Activated naive CD4-positive, alpha-beta T cell treated with anti-CD3 and anti-CD28 coated beads, Interleukin-2, amount 10 ng/mL, durations not matched to agents 7 days and 5 days (primary cell): ENCODE data around the gene SLC4A2.

Source experiments
- CTCF ChIA-PET: fragments of 350-600 bp; sonication (Branson Sonifier 250); formaldehyde crosslinking; loops from one replicate; lab custom pipeline; 2021; ENCODE audit warnings: antibody characterized with exemption; lab: Charles Lee
- DNase-seq: peaks from one replicate; pipeline ENCODE4 v3.0.0-alpha.2; 2020
- H3K27ac Mint-ChIP-seq: one replicate; pipeline ENCODE4 v1.8.0; 2021; ENCODE audit warnings: mild to moderate bottlenecking, moderate library complexity, mixed read lengths
- H3K27me3 Mint-ChIP-seq: one replicate; pipeline ENCODE4 v1.8.0; 2021; ENCODE audit warnings: mild to moderate bottlenecking, mixed read lengths
- H3K36me3 Mint-ChIP-seq: one replicate; pipeline ENCODE4 v1.8.0; 2021; ENCODE audit warnings: mixed read lengths
- H3K4me1 Mint-ChIP-seq: one replicate; pipeline ENCODE4 v1.8.0; 2021; ENCODE audit warnings: mixed read lengths
- H3K4me3 Mint-ChIP-seq: one replicate; pipeline ENCODE4 v1.8.0; 2021; ENCODE audit warnings: mild to moderate bottlenecking, moderate library complexity, mixed read lengths
- H3K9me3 Mint-ChIP-seq: one replicate; pipeline ENCODE4 v1.8.0; 2021; ENCODE audit warnings: mixed read lengths

Gene SLC4A2

DNA sequence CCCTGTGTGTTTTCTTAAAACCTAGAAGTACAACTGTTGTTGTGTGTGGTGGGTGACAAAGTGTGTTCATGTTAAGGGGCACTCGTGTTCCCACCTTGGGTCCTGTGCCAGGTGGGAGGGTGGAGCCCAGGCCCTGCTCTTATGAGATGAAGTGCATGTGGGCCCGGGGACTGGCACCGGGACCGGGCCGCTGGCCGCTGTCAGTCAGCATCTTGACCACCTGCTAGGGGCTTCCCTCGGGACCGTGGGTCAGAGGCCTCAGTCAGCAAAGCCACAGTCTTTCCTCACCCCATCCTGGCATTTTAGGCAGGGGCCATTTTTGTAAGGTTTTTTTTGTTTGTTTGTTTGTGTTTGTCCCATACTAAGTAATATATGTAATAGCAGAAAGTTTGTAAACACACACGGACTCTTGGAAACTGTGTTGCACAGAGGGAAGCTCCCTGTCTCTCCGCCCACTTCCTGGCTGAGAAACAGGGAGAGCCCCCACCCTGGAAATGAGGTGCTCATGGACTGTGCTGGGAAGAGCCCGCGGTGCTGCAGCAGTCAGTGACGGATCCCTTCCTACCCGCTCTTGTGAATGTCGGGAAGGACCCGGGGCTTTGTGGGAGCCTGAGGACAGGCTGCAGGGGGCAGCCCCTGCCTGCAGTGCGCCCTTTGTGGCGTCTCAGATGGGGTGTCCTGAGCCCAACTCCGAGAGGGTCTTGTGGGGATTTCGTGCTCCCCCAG, 40.3 kb downstream of the SLC4A2 start:
- H3K4me1 Mint-ChIP-seq = no peaks in the 10 kb centered on the region
- H3K9me3 Mint-ChIP-seq = no peaks in the 10 kb centered on the region
- H3K4me3 Mint-ChIP-seq = no peak overlapping the region
- CTCF ChIA-PET = interaction anchor here (1.1 kb wide), 1 partner anchor 11 kb away, joined by 5 read pairs; no protein-coding TSS in a partner anchor
- H3K36me3 Mint-ChIP-seq = no peaks in the 10 kb centered on the region
- no peak for DNase-seq
- no peak overlapping the region for H3K27ac Mint-ChIP-seq
- H3K27me3 Mint-ChIP-seq = peaks cover 3% of the 10 kb centered on the region

DNA sequence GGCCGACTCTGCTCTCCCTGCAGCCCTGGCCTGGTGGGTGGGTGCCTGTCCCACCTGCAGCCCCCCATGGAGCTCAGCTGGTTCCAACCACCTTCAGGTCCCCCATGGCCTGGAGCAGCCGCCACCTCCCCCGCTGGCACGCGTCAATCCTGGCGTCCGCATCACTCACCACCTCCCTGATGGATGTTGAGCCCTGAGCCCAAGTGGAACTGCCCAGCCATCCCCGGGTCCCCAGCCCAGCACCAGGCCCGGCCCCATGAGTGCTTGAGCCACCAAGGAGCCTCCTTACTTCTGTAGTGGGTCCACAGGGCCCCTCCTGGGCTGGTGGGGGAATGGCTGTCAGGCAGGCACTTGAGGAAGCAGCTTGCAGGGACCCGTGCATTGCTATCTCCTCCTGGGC, 41.5 kb downstream of the SLC4A2 start:
- no peaks in the 10 kb centered on the region for H3K36me3 Mint-ChIP-seq
- DNase-seq = no peak
- H3K4me3 Mint-ChIP-seq = no peak overlapping the region
- peaks cover 6% of the 10 kb centered on the region for H3K27me3 Mint-ChIP-seq
- no peak overlapping the region for H3K27ac Mint-ChIP-seq
- no peaks in the 10 kb centered on the region for H3K9me3 Mint-ChIP-seq
- CTCF ChIA-PET = interaction anchor here (1.1 kb wide), 1 partner anchor 10 kb away, joined by 5 read pairs; no protein-coding TSS in a partner anchor
- no peaks in the 10 kb centered on the region for H3K4me1 Mint-ChIP-seq

DNA sequence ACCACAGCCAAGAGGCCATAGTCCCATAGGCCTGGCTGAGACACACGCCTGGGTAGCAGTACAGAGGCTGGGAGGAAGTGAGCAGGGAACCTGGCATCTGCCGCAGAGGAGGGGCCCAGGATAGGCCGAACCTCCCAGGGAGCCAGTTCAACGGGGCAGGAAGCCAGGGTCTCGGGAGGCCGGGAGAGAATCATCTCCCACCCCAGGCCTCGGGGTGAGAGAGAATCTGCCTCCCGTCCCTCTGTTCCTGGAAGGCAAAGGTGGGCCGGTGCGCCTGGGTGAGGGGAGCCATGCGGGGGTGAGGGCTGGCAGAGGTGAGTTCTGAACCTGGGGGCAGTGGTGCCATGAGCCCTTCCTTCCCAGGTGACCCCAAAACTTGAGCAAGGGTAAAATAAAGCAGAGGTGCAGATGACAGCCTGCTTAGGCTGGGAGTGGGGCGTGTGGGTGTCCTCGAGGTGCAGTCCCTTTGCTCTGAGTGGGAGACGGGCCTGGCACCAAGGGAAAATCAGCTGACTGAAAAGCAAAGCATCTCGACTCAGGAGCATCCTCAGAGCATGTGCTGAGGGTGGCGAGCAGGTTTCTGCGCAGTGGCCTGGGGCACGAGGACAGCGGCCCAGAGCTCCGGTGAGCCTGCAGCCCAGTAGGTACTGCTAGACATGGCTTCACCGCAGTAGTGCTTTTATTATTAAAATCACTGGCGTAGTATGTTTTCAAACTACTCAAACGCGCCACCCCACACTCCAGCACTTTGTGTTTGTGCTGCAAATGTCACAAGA, 42.4 kb downstream of the SLC4A2 start:
- Mint-ChIP-seq H3K4me1 (no peaks in the 10 kb centered on the region), H3K4me3 (no peak overlapping the region), H3K27me3 (peaks cover 6% of the 10 kb centered on the region), H3K27ac (no peak overlapping the region), H3K9me3 (no peaks in the 10 kb centered on the region), H3K36me3 (no peaks in the 10 kb centered on the region)
- CTCF ChIA-PET = interaction anchor here (3.0 kb wide), 1 partner anchor 10 kb away, joined by 14 read pairs; no protein-coding TSS in a partner anchor
- DNase-seq = no peak

DNA sequence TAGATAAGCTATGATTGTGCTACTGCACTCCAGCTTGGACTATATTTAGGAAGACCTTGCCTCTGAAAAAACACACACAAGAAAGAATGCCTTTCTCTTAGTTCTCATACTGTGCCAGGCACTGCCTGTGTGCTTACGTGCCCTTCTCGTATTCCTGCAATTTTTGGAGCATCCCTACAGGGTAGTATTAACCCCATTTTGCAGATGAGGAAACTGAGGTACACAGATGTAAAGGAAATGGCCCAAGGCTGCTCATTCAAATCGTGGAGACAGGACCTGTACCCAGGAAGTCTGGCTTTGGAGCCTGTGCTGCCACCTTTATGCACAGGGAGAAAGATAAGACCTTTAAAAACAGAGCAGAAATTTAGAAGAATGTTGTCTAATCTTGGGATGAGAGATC, 43.6 kb downstream of the SLC4A2 start:
- CTCF ChIA-PET = interaction anchor here (1.0 to 3.0 kb wide), 4 partner anchors 9 to 21 kb away, joined by 3 to 14 read pairs (median 6); no protein-coding TSS in a partner anchor
- no peaks in the 10 kb centered on the region for H3K36me3 Mint-ChIP-seq

DNA sequence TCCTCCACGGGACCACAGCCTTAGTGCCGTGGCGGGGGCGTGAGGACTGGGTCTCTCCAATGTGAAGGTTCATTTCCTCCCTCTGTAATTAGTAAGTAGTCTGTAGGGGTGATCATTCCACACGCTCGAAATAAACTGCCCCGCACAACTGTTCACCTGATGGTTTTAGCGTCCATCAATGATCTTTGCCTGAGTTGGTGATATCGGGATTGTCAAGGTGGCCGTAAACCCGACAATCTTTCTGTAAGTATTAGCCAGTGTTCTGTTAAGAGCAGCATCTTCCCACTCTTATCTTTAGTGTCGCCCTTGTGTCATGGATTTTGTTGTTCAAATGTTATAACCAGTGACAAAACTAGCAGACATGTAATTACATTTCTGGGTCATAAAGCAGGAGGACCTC, 44.6 kb downstream of the SLC4A2 start:
- Mint-ChIP-seq H3K4me1 (no peaks in the 10 kb centered on the region), H3K27ac (no peak overlapping the region), H3K9me3 (no peaks in the 10 kb centered on the region), H3K4me3 (no peak overlapping the region), H3K36me3 (no peaks in the 10 kb centered on the region), H3K27me3 (peaks cover 6% of the 10 kb centered on the region)
- no peak for DNase-seq
- CTCF ChIA-PET = interaction anchor here (1.0 to 3.0 kb wide), 3 partner anchors 8 to 20 kb away, joined by 3 to 14 read pairs (median 8); no protein-coding TSS in a partner anchor

More for the DNA sequence above, 43.6 kb downstream of the SLC4A2 start:
- Mint-ChIP-seq H3K27me3 (peaks cover 6% of the 10 kb centered on the region), H3K9me3 (no peaks in the 10 kb centered on the region), H3K27ac (no peak overlapping the region), H3K4me3 (no peak overlapping the region), H3K4me1 (no peaks in the 10 kb centered on the region)
- no peak for DNase-seq

DNA sequence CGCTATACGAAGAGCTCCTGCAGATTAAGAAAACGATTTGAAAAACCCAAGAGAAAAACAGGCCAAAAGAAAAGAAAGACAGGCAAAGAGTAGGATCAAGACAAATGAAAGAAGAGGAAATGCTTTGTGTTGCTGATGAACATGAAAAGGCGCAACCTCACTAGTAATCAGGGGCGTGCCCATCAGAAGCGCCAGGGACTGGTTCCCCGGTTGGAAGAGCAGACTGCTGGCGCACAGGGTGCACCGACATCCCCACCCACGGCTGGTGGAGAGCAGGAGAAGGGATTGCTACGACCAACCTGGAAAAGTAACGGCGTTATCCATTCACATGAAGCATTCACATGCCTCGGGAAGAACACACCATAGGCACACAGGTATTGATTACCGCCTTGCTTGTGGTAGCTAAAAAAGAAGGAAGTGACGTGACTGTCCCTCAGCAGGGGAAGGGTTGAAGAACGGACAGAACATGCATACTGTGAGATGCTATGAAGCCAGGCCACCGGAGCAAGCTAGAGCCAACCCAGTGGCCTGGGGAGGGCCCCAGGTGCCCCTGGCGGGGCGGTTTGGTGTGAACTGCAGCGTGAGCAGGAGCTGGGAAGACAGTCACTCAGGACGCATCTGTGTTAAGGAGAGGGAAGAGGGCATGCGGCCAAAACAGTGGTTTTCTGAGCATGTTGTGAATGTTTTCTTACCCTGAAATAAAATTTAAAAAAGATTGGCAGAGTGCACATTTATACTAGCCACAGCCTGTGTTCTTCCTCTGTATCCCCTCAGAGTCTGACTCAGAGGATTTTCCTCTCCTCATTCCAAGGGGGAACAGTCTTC, 45.2 kb downstream of the SLC4A2 start:
- CTCF ChIA-PET = interaction anchor here (1.3 to 3.0 kb wide), 3 partner anchors 7 to 19 kb away, joined by 3 to 14 read pairs (median 8); no protein-coding TSS in a partner anchor
- Mint-ChIP-seq H3K9me3 (no peaks in the 10 kb centered on the region), H3K36me3 (no peaks in the 10 kb centered on the region), H3K4me3 (no peak overlapping the region), H3K27ac (no peak overlapping the region), H3K27me3 (peaks cover 6% of the 10 kb centered on the region), H3K4me1 (no peaks in the 10 kb centered on the region)
- DNase-seq = no peak

DNA sequence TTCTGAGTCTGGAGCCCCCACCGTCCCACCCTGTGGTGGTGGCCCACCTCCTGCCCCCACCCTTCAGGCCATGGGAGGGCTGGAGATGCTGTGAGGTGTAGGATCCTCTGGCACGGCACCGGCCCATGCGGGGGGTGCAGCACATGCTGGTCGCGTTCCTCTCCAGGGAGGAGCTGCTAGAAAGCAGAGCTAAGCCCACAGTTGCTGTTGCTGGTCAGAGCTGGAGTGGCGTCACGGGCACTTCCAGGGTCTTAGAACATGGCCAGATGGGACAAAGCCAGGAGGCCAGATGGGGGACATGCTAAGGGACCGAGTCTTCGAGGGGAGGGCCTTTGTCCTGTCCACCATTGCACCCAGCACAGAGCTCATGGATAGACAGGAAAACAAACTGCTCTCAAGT, 48.5 kb downstream of the SLC4A2 start:
- CTCF ChIA-PET = interaction anchor here (1.2 to 2.6 kb wide), 4 partner anchors 17 to 210 kb away, joined by 3 to 10 read pairs (median 8); partner anchors contain the start of gene ABCB8
- no peak overlapping the region for H3K4me3 Mint-ChIP-seq
- H3K36me3 Mint-ChIP-seq = no peaks in the 10 kb centered on the region
- peaks cover 3% of the 10 kb centered on the region for H3K4me1 Mint-ChIP-seq
- H3K27ac Mint-ChIP-seq = no peak overlapping the region
- H3K27me3 Mint-ChIP-seq = peaks cover 35% of the 10 kb centered on the region
- no peaks in the 10 kb centered on the region for H3K9me3 Mint-ChIP-seq
- no peak for DNase-seq

DNA sequence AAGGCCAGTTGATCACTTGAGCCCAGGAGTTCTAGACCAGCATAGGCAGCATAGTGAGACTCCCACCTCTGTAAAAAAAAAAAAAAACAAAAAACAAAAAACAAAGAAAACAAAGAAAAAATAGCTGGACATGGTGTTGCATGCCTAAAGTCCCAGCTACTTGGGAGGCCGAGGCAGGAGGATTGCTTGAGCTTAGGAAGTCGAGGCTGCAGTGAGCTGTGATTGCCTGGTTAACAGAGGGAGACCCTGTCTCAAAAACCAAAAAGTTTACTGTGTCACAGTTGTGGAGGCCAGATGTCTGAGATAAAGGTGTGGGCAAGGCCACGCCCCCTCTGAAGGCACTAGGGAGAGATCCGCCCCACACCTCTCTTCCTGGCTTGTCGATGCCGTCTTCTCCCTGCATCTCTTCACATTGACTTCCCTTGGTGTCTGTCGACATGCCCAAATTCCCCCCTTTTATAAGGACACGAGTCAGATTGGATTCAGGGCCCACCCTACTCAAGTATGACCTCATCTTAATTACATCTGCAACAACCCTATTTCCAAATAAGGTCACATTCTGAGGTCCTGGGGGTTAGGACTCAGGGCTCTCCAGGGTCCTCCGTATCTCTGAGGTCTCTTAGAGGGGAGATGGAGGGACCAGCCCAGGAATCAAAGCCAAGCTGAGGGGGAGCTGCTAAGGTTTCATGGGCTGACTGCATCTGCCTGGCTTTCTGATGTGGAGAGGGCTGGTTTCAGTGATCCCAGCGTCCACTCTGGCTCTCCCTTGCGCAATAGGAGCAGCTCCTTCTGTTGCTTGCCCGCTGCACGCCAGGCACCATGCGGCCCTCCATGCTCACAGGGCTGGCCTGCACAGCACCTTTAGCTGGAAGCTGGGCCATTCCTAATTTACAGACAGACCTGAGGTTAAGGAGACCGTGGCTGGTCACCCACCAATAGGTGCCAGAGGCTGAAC, 50.0 kb downstream of the SLC4A2 start:
- Mint-ChIP-seq H3K4me1 (peaks cover 3% of the 10 kb centered on the region), H3K9me3 (no peaks in the 10 kb centered on the region), H3K4me3 (no peak overlapping the region), H3K27me3 (peaks cover 49% of the 10 kb centered on the region), H3K36me3 (no peaks in the 10 kb centered on the region), H3K27ac (no peak overlapping the region)
- DNase-seq = no peak
- CTCF ChIA-PET = interaction anchor here (0.7 to 4.3 kb wide), 13 partner anchors 10 to 211 kb away, joined by 3 to 37 read pairs (median 5); partner anchors contain the start of gene ABCB8

DNA sequence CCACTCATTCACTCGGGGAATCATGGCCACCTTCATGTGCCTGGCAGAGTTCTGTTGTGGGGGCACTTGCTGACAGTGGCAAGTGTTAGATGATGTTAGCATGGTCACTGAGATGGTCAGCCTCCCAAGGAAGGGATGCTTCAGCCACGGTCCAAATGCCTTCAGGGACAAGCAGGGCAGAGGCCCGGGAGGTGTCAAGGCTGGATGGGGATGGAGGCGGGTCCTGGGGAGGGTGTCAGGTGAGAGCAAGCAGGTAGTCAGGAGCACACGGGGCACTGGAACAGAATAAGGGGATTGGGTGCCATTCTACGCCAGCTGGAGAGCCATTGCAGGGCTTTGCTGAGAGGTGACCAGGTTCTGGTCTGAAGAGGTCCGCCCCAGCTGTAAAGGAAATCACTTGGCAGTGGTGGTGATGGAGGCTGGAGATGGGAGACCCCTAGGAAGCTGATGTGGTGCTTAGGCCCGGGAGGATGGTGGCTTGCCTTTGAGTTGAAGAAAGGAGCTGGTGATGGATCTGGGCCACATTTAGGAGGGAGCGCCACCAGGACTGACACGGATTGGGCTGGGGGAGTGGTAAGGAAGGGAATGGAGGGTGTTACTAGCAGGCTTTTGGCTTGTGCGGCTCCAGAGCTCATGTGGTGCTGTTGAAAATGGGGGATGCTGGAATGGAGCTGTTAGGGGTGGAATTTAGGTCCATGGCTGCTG, 51.0 kb downstream of the SLC4A2 start:
- Mint-ChIP-seq H3K4me1 (peaks cover 3% of the 10 kb centered on the region), H3K4me3 (no peak overlapping the region), H3K27me3 (peaks cover 45% of the 10 kb centered on the region), H3K36me3 (no peaks in the 10 kb centered on the region), H3K27ac (peak overlapping the region; percentile 45), H3K9me3 (no peaks in the 10 kb centered on the region)
- CTCF ChIA-PET = interaction anchor here (0.6 to 4.3 kb wide), 35 partner anchors 8 to 835 kb away, joined by 3 to 37 read pairs (median 4); partner anchors contain the start of genes ABCB8, ABCF2, CDK5 and SLC4A2
- no peak for DNase-seq

DNA sequence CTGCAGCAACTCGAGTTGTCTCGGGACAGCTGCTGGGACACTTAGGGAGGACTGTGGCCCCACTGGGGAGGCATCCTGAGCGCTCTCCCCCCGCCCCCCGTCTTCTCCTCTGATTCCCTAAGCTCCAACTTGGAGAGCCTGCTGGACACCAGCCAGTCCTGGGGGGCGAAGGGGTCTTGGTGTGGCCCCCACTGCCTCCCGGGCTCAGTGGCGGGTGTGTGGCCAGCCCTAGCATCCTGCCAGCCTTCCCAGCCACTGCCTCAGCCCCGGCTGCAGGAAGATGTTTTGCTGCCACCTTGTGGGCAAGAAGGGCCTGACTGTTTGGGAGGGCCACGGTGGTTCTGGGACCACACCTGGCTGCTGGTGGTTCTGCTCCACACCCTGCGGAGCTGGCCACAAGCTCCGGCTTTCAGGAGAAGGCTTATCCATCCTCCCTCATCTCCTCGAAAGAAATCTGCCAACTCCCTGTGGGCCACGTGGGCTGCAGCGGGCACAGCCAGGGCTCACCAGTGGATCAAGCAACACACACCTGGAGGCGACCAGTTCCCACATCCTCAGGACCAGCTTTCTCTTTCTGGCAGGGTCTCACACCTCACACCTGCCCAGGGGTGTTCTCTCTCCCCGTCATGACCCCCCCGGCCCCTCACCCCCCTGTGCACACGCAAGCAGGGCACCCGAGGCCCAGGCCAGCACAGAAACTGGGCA, 51.7 kb downstream of the SLC4A2 start:
- H3K4me1 Mint-ChIP-seq = peaks cover 8% of the 10 kb centered on the region
- CTCF ChIA-PET = interaction anchor here (0.6 to 4.3 kb wide), 36 partner anchors 8 to 836 kb away, joined by 3 to 37 read pairs (median 4); partner anchors contain the start of genes ABCB8, ABCF2, CDK5 and SLC4A2
- no peaks in the 10 kb centered on the region for H3K9me3 Mint-ChIP-seq
- H3K36me3 Mint-ChIP-seq = no peaks in the 10 kb centered on the region
- H3K27me3 Mint-ChIP-seq = peaks cover 51% of the 10 kb centered on the region
- peak overlapping the region; percentile 45 for H3K27ac Mint-ChIP-seq
- peak; percentile 85 for DNase-seq
- no peak overlapping the region for H3K4me3 Mint-ChIP-seq

DNA sequence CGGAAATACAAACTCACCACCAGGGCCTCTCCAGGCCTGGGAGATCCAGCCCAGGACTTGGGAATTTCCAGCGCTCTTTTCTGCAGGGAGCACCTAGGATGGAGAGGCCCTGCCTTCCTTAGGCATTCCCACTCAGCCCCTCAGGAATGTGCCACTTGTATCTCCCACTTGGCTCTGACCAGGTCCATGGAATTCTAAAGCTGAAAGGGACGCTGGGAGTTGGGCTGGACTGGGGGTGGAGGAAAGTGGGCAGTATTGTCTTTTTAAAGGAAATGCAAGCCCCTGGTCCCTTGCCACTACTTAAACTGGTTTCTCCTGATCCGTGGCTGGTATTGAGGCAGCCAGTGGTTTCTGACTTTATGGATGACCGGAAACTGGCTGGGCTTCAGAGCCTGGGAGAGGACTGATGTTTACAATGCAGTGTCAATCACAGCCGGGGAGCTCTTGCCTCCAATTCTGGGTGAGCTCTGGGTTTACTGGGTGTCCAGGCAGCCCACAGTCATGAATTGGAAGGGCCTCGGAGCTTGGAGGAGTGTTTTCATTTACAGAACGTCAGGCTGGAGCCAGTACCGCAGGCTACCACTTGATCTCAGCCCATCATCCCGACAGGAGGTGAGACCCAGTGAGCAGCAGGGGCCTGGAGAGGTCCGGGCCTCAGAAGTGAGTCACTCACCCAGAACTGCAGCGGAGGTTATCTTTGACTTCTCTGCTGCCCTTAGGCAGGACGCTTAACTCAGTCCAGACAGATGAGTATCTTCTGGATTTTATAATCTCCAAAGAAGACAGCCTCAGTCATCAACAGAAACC, 54.2 kb downstream of the SLC4A2 start:
- no peak for DNase-seq

More for the DNA sequence above, 54.2 kb downstream of the SLC4A2 start:
- CTCF ChIA-PET = interaction anchor here (0.6 to 4.3 kb wide), 3 partner anchors 10 to 152 kb away, joined by 4 to 37 read pairs (median 8); no protein-coding TSS in a partner anchor
- Mint-ChIP-seq H3K27ac (no peak overlapping the region), H3K27me3 (peaks cover 67% of the 10 kb centered on the region), H3K9me3 (no peaks in the 10 kb centered on the region), H3K4me1 (peaks cover 21% of the 10 kb centered on the region), H3K4me3 (peak overlapping the region; percentile 21), H3K36me3 (no peaks in the 10 kb centered on the region)
